Adipocyte (in vitro differentiated cells): ENCODE measurements around the gene DRD3.

Experiments used
- DNase-seq: peaks from one replicate; pipeline ENCODE4 v3.0.0-alpha.2; 2015; ENCODE audit warnings: low read depth
- H3K27me3 ChIP-seq: replicated peaks from 2 replicates; pipeline ENCODE4 v1.7.0; 2013; ENCODE audit warnings: mild to moderate bottlenecking, low read length, moderate library complexity; ENCODE audit not compliant: control insufficient read depth, insufficient read depth
- H3K36me3 ChIP-seq: 2 replicates; pipeline ENCODE4 v1.7.0; 2013; ENCODE audit warnings: low read length, mild to moderate bottlenecking, moderate library complexity; ENCODE audit not compliant: control insufficient read depth, insufficient read depth, severe bottlenecking
- H3K4me1 ChIP-seq: 2 replicates; pipeline ENCODE4 v1.7.0; 2013; ENCODE audit warnings: mild to moderate bottlenecking, low read length, moderate library complexity; ENCODE audit not compliant: control insufficient read depth, insufficient read depth
- H3K4me3 ChIP-seq: 2 replicates; pipeline ENCODE4 v1.7.0; 2013; ENCODE audit warnings: mild to moderate bottlenecking, low read length, moderate library complexity
- H3K9ac ChIP-seq: 2 replicates; pipeline ENCODE4 v1.7.0; 2013; ENCODE audit warnings: mild to moderate bottlenecking, low read length, moderate library complexity
- H3K9me3 ChIP-seq: 2 replicates; pipeline ENCODE4 v1.7.0; 2013; ENCODE audit warnings: mild to moderate bottlenecking, low read length, moderate library complexity; ENCODE audit not compliant: control insufficient read depth

The DRD3 gene

DNA sequence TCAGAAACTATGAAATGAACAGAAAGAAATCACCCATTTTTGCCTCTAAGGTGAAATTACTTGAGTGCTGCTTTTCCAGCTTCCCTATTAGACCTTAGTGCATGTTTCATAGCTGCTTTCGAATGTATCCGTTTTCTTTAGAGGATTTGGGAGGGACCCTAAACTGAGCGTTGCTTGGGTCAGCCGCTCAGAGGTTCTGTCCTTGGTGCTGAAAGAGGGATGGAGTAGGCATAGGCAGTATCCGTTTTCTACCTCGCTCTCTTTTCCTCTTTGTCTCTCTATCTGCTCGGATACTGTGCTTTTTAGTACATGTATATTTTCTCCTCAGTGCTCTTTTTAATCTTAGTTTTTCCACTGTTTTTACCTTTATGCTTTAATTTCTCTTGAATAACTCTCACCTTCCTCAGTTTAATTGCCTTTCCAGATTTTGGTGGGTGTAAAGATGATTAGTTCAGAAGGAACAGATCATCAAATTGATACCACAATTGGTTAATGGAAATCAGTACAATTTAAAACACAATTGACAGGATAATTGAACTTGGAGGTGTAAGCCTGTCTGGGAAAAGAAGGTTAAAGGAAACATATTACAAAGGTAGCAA, at the start of gene DRD3:
TSS of gene DRD3 (minus strand) at position 283 of the 599 bp plus-strand sequence. CDS start 7,060 bp downstream, outside the sequence.
- Histone ChIP-seq H3K36me3 (no peaks in the 10 kb centered on the region), H3K4me3 (no peak within 1 kb of the TSS)

DNA sequence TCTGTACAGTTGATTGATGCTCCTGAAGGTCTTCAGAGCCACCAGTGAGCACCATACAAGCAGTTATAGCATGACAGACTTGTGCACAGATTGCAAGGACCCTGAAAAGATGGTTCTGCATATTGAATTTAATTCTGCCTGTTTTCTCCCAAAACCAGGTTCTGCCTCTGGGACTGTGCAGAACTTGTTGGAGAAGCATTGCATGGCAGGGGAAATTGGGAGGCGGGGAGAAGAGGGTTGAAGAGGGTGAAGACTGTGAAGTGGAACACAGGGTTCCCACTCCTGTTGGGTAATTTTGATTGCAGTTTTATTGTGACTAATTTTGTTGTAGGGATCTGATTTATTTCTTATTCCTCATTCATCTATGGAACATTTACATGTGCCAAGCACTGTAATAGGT, 48.2 kb upstream of the DRD3 start:
- Histone ChIP-seq H3K27me3 (no peaks in the 10 kb centered on the region), H3K9ac (no peak overlapping the region), H3K4me1 (no peaks in the 10 kb centered on the region), H3K36me3 (no peaks in the 10 kb centered on the region), H3K4me3 (no peak overlapping the region), H3K9me3 (peaks cover 18% of the 10 kb centered on the region)
- DNase-seq: no peak

More for the DNA sequence above, at the start of gene DRD3:
- Histone ChIP-seq H3K9me3 (peaks cover under 1% of the 10 kb centered on the region), H3K4me1 (no peaks in the 10 kb centered on the region), H3K9ac (no peak within 1 kb of the TSS), H3K27me3 (peaks cover 9% of the 10 kb centered on the region)
- DNase-seq: peak; percentile 67

DNA sequence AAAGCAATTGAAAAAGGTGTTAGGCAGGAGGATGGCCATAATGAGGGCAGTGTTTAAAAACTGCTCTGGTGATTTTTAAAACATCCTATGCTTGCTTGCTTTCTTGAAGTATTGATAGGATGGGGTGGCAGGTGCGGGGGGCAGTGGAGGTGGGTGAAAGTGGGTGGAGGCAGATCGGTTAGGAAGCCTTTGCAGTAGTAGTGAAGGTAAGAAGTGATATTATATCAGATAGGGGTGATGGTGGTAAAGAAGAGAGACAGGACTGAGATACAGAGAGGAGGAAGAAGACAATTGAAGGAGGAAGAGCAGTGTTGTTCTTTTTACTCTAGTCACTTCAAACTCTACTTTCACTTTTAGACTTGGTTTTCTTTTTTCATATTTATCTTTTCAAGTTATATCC, 47.5 kb upstream of the DRD3 start:
- Histone ChIP-seq H3K4me1 (no peaks in the 10 kb centered on the region), H3K27me3 (no peaks in the 10 kb centered on the region), H3K4me3 (no peak overlapping the region), H3K9me3 (peaks cover 18% of the 10 kb centered on the region), H3K36me3 (no peaks in the 10 kb centered on the region), H3K9ac (no peak overlapping the region)
- DNase-seq: no peak

GRCh38 chr3:114223143-114223542, 44.3 kb upstream of the DRD3 start:
- no peaks in the 10 kb centered on the region for H3K36me3 ChIP-seq
- peaks cover 3% of the 10 kb centered on the region for H3K27me3 ChIP-seq
- no peaks in the 10 kb centered on the region for H3K4me1 ChIP-seq
- no peak overlapping the region for H3K9ac ChIP-seq
- no peak for DNase-seq
- H3K4me3 ChIP-seq: no peak overlapping the region
- peaks cover 18% of the 10 kb centered on the region for H3K9me3 ChIP-seq

GRCh38 chr3:114221881-114222264, 43.0 kb upstream of the DRD3 start:
- no peak for DNase-seq
- Histone ChIP-seq H3K4me1 (no peaks in the 10 kb centered on the region), H3K9me3 (peaks cover 18% of the 10 kb centered on the region), H3K4me3 (no peak overlapping the region), H3K36me3 (no peaks in the 10 kb centered on the region), H3K9ac (no peak overlapping the region), H3K27me3 (peaks cover 3% of the 10 kb centered on the region)

- Histone ChIP-seq H3K4me3 (no peak overlapping the region), H3K9me3 (peaks cover 18% of the 10 kb centered on the region), H3K27me3 (peaks cover 3% of the 10 kb centered on the region), H3K4me1 (no peaks in the 10 kb centered on the region), H3K9ac (no peak overlapping the region), H3K36me3 (no peaks in the 10 kb centered on the region)
- no peak for DNase-seq
Measured at GRCh38 chr3:114221165-114221880, 42.5 kb upstream of the DRD3 start.

GRCh38 chr3:114219741-114220140, 40.9 kb upstream of the DRD3 start:
- Histone ChIP-seq H3K4me3 (no peak overlapping the region), H3K9me3 (peaks cover 6% of the 10 kb centered on the region), H3K27me3 (peaks cover 3% of the 10 kb centered on the region), H3K9ac (no peak overlapping the region), H3K4me1 (no peaks in the 10 kb centered on the region), H3K36me3 (no peaks in the 10 kb centered on the region)
- no peak for DNase-seq

DNA sequence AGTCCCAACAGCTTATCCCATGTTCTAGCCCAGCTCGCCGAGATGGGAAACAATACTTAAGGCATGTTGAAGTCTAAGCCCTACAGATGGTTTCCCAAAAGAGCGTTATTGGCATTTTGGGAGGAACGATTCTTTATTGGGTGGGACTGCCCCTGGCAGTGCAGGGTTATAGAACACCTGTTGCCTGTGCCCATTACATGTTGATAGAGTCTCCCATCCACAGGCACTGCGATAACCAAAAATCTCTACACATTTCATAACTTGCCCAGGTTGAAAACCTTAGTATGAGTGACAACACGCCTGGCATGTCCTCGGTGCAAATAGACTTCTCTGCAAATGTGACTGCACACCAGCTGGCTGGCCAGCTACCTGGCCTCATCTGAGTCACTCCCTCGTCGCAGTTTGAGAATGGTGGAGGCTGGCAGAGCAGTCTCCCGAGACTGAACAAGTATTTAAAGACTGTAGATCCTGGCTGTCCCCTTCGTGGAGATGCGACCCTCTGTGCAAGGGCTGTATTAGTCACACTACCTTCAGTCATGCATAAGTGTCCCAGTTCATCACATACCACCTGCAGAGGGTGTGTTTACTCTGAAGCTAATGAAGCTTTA, 39.8 kb upstream of the DRD3 start:
- Histone ChIP-seq H3K4me1 (peaks cover 2% of the 10 kb centered on the region), H3K9ac (no peak overlapping the region), H3K27me3 (peaks cover 3% of the 10 kb centered on the region), H3K9me3 (no peaks in the 10 kb centered on the region), H3K4me3 (no peak overlapping the region), H3K36me3 (no peaks in the 10 kb centered on the region)
- DNase-seq: no peak

DNA sequence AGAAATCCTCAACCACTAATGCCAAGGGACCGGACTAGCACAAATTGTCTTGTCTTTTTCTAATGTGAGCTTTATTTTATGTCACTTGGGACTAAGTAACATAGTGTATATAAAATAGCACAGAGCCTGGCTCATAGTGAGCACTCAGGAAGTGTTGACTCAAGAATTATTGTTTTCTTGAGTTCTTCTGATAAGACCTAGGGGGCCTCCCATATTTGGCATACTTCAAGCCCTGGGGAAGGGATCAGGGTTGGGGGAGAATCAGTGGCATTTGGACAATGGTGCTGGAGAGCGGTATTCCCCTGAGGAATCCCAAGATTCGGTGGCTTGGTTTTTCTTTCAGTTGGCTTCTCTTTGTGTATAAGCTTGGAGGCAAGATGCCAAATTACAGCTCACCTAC, 39.2 kb upstream of the DRD3 start:
- DNase-seq: no peak
- Histone ChIP-seq H3K9ac (no peak overlapping the region), H3K36me3 (no peaks in the 10 kb centered on the region), H3K4me1 (peaks cover 8% of the 10 kb centered on the region), H3K9me3 (no peaks in the 10 kb centered on the region), H3K27me3 (peaks cover 3% of the 10 kb centered on the region), H3K4me3 (no peak overlapping the region)

DNA sequence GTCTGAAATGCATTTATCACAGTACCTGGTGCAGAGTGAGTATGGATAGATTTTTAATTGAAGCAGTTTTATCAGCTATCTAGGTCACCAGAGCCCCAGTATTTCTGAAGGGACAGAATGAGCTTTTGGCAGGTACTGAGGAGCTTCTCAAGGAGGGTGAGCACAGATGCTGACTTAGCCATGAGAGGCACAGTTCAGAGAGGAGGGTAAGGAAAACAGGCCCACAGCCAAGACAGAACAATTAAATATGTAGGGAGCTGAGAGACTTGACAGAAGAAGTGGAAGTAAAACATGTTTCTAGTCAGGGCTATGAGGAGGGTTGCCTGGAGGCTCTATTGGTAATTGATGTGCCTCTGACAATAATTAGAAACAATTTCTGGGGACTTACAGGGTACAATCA, 38.4 kb upstream of the DRD3 start:
- DNase-seq: no peak
- Histone ChIP-seq H3K36me3 (no peaks in the 10 kb centered on the region), H3K9ac (no peak overlapping the region), H3K27me3 (peaks cover 3% of the 10 kb centered on the region), H3K4me1 (peaks cover 8% of the 10 kb centered on the region), H3K9me3 (no peaks in the 10 kb centered on the region), H3K4me3 (no peak overlapping the region)

DNA sequence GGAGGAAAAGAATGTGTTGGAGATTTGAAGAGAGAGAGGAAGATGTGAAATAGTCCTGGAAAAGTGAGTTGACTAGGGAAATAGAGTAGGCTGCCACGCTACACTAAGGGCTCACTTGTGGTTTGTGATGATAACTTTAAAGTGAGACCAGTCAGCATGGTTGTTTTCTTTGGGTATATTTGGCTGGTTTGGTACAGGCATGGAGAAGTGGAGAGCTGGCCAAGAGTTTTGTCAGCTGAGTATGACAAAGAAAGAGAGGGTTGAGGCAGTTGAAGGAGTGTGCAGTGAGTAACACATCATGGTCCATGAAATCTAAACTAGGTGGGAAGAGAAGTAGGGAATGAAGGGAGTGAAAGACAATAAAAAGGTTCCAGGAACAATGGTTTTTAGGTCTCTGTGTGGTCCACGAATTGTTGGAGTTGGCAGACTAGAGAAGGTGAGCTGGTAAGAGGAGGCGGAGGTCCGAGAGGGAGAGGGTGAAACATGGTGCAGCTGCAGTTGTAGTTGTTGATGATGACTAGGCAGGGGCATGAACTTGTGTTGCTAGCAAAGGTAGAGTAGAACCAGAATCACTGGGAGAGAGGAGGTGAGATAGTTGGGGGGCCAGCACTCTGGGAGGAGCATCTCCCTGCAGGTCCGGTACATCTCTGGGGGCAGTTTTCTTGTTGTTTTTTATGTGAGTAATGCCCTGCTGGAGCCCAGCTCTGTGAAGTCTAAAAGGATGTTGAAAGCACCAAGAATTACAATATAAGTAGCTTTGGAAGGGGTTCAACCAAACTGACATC, 37.5 kb upstream of the DRD3 start:
- Histone ChIP-seq H3K27me3 (peaks cover 3% of the 10 kb centered on the region), H3K4me1 (peaks cover 8% of the 10 kb centered on the region), H3K4me3 (no peak overlapping the region), H3K36me3 (no peaks in the 10 kb centered on the region), H3K9me3 (no peaks in the 10 kb centered on the region), H3K9ac (no peak overlapping the region)
- DNase-seq: no peak
